ENCODE data around the gene DEDD2.

DNA sequence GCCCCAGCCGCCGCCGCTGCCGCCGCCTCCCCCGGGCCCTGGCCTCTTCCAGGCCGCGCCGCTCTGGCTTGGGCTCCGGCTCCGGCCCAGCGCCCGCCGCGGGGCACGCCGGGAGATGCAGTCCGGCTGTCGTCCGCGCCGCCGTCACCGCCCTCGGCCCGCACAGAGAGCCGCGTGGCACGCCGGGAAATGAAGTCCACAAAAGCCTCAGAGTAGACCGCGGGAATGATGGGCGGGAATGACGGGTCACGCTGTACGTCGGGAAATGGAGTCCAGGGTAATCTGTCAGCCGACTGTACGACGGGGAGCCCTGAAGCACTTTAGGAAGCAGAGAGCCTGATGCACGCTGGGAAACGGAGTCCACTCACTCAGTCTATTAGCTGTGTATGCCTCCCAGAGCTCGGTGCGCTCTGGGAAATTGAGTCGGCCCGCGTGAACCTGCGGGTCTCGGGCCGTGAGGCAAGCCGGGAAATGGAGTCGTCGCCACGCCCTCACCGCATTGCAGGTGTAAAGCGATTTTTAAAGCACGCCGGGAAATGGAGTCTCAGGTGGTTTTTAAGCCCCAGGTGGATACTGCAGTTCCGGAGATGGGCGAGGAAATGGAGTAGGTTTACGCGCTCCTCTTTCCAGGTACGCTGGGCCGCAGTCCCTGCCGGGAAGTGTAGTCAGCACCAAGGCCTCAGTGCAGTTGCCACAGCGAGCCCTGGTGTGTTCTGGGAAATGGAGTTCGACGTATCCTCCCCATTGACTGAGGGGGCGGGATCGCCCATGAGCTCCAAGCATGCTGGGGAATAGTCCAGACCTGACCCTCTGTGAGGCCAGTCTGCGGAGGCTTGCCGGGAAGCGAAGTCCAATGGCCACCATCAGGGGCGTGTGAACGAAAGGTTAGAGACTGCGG lies 25.3 kb upstream of the DEDD2 start, which contains the start of gene GSK3A:
- peak in 2 of 6 experiments; percentile 1 to 2 for TF ChIP-seq CTCF (IDR thresholded peaks at IDR 0.05)
- TF ChIP-seq POLR2A (IDR thresholded peaks at IDR 0.05) = peak; percentile 93 to 96
